GM19043 (cell line): ENCODE measurements around the gene UBE2J1.
A peak's percentile ranks its signal among the peaks of the same experiment; 100 is the strongest.

Experiments
- ATAC-seq: cut with Tn5 transposase; IDR thresholded peaks from one replicate; pipeline ENCODE4 v1.9.1; 2021; ENCODE audit warnings: low read depth; ENCODE audit not compliant: unreplicated experiment

The UBE2J1 gene

DNA sequence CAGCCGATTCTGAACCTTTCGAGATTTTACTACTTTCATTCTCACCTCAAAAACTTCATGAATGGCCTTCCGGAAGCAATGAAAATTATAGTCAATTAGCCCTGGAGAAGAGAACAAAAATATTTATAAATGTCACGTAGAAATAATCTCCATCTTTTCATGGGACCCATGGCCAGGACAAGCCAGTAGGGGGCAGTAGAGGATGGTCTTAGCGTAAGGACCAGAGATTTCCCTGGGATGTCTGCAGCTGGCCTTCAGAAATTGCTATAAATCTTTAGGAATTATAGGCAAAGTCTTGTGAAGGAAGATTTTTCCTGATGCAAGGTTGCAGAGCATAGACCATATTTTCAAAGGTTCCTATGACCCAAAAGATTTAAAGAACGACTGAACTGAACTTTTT, 15.6 kb upstream of the UBE2J1 start:
- ATAC-seq, result no peak

DNA sequence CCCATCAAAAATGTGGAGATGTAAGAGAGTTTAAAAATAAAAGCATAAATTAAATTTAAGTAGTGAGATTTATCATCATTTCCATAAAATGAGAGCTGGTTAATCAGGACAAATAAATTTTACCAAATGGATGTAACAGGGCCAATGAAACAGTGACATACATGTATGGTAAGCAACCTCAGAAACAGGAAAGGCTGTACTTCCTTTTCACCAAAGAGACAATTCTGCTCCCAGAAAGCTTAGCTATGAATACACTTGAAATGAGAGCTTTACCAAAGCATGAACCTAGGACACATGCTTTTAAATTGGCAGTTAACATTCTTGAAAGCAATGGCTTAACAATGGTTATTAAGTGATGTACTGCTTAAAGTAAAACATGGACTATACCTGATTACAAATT, 12.1 kb upstream of the UBE2J1 start:
- ATAC-seq, result no peak

DNA sequence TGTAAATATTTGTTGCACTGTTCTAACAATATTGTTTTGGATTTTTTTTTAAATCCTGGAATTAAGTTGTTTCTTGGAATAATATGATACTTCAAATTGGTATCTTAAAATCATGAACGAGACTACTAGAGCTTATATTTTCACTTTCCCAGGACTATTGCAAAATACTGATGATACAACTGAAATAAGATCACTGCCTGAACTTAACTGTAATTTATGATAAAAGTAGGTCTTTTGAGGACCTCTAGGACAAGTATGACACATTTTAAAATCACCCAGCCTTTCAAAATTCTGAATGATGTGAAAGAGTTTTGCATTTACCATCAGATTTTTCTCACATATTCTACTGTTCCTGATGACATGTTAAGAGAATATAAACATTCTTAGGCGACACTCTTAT, 8.6 kb upstream of the UBE2J1 start:
- no peak for ATAC-seq

DNA sequence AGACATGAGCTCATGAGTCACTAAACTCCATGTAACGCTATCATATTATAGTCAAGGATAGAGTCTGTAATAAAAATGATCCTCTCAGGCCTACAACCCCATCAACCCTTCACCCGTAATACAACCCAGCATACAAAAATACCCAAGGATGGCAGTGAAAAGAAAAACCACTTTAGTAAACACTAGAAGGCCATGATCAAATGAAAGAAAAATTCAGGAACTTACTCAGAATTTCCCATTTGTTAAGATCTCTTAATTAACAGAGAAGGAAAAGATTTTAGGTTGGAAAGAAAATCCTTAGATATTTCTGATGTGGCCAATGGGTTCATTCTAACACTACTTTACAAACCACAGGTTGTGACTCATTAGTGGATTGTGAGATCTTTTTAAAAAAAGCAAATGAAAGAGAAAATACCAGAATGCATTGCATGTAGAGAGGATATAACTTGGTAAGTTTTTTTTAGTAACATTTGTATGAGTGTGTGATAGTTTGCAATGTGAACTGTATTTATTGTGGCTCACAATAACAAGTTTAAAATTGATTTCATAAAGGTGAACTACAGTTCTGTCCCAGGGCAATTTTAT, 8.0 kb upstream of the UBE2J1 start:
- peak; percentile 39 for ATAC-seq

DNA sequence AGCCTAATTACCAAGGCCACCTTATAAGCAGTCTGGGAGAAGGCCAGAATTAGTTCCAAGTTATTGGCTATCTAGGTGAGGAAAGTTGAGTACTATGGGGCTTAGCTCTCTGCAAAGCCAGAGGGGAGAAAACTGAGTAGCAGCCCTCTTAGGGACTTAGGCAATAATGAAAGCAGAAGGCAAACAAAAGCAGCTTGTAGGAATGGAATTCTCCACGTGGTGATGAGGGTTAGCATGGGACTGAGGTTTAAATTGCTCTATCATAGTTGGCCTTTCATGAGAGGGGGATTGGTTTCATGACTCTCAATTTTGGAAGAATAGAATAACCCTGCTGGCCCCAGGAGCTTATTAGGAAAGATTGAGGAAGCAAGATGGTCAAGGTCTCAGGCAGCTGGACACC, 7.0 kb upstream of the UBE2J1 start:
- ATAC-seq, result no peak

DNA sequence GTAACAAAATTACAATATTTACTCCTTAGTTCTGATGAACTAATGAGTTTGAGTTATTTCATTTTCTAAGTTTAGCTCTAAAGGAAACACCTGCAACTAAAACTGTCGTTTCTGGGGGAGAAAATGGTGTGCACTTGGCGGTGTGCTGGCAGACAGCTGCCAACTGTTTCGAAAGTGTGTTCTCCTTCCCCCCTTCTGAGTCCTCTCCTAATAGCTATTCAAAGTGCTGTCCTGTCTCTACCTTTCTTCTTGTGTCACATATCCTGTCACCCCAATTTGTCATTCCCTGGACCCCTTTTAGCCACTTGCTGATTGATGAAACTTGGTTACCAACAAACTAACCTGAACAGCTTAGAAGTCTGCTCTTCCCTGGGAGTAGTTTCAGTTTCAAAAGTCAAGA, 4.9 kb upstream of the UBE2J1 start:
- peak; percentile 52 for ATAC-seq

DNA sequence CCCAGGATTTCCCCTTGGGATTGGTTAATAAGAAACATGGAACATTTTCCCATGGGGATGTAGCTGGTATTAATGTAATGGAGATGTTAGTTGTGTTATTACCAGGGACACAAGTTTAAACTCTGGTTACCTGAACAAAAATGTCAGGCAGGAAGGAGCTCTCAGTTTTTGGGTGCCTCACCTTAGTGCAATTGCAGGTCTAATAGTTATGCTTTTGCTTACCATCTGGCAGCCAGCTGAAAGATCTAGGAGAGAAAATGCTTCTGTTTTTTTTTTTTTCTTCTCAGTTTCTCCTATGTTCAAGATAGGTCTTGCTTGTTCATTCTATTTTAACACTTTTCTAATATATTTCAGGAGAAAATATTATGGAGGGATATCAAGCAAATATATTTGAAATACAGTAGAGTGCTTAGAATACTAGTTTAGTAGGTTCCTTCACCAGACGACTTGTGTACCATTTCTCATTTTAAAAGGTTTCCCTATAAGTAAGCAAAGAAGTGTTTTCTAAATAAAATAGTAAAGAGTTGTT, 4.2 kb upstream of the UBE2J1 start:
- no peak for ATAC-seq

DNA sequence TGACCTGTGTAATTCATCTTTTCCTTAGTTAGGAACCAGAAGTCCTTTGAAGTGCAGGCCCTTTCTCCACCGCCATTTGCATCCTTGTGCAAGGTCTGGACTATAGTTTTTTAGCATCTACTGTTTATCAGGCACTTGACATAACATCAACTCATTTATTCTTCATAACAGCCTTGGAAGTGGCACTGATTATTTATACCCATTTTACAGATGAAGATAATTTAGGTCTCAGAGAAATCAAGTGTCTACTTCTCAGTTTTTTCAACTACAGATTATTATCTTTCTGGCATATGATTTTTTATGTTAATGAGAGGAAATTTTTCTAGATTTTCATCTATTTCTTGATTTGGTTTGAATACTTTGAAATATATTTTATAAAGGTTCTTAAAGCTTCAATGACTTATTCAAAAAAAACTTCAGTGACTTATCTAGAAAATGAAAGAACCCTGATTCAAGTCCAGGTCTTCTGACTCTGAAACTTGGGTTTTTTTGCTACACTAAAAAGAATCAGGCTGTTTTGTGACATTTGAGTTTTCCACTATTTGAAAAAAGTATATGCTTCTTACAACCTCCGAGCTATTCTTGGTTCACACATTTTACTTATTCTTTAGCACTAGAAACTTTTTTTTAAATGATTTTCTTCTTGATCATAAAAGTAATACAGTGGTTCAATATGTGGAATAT, 3.1 kb upstream of the UBE2J1 start:
- no peak for ATAC-seq

DNA sequence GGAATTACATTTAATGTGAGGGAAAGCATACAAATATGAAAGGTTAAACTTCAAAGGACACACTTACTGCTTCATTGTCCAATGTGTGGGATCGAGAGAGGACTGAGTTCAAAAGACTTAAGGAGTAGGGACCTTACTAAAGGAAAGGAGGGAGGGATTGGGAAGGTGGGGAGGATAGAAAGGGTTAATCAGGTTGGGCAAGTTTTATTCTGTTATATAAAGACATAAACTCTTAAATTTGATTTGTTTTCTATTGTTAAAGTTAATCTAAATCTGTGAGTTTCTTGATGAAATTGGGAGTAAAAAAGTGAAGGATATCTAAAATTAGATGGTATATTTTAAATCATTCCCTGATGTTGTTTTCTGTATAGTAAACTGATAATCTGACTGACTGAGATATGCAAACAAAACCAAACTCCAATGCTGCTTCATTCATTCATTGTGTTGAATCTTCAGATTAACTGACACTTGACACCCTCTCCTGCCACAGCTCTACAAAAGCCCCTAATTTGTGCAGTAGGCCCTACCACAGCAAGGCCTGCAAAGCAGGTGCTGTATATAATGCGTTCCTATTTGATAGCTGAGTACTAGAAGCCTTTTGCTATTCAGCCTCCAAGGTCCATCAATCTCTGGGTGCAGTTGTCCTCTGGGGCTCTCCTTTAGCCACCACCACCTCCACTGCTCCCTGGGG, 1.3 kb upstream of the UBE2J1 start:
- ATAC-seq, result no peak

DNA sequence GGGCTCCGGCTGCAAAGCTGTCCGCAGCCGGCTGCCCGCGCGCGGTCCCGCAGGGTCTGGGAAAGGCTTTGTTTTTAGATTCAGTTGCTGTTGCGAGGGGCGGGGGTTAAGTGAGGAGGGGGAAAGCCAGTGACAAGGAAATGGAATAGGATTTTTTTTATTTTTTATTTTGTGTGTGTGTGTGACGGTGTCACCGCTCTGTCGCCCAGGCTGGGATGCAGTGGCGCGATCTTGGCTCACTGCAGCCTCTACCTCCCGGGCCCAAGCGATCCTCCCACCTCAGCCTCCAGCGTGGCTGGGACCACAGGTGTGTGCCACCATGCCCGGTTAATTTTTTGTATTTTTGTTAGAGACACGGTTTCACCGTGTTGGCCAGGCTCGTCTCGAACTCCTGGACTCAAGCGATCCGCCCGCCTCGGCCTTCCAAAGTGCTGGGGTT, 615 bp upstream of the UBE2J1 start:
- no peak for ATAC-seq

DNA sequence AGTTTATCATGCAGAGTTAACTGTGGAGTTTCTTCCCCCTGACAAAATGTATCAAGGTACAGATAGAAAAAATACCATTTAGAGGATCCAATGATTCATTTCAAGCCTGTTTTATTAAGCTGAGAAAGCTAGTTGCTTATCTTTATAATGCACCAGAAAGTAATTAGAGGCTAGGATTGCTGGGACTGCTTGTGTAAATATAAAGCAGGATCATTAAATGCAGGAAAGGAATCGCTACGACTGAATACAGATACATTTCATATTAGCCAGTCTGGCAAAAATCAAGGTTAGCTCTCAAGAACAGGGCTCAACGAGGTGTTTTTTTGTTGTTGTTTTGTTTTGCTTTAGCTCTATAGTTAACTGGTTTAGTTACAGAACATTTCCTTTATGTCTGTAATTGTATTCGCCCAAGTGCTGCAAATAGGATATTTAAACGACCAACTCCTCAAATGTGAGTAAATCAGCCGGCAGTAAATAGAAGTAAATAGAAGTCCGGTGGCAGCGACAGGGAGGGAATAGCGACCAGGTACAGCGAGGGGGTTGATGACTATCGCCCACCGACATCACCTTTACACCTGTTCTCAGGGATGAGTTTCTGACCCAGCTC, 748 bp downstream of the UBE2J1 start:
- no peak for ATAC-seq

DNA sequence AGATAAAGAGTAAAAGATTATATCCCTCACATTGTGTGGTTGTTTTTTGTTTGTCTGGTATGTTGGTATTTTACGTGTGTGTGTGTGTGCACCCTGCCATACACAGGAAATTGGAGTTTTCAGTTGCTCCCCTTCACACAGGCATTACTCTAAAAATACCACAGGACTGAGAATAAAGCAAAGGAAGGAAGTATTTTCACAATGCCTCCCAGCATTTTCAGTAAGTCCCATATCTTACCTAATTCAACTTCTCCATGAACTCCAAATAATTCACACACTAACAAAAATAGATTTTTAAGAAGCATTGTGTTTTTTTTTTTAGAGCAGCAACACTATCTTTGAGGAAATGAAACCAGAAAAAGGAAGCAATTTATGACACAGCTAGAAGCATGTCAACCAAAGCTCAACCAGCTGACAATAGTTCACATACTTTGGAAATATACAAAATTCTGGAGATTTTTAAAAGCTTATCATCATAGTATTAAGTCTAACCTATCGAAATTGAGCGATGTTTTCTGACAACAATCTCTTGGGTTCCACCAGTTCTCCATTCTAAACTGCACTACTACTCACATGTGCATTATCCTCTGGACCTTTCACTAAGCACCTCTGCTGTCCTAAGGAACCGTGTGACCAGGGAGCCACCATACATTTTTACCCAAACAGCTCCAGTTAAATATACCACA, 2.1 kb downstream of the UBE2J1 start:
- peak; percentile 47 for ATAC-seq

DNA sequence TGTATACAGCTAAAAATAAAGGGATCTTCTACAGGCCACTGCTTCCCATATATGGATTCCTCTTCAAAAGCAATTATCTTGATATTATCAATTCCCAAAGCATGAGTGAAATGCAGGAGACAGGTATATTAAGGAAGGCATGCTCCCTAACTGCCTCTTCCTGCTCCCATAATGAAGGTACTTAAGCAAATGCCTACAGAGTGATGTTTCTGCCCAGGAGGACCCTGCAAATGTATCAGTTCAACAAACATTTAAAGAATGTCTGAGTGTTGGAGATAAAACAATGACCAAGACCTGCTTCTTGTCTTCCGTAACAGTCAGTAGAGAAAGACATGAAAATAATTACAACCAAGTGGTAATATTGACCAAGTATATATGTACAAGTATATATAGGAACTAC, 4.2 kb downstream of the UBE2J1 start:
- no peak for ATAC-seq

DNA sequence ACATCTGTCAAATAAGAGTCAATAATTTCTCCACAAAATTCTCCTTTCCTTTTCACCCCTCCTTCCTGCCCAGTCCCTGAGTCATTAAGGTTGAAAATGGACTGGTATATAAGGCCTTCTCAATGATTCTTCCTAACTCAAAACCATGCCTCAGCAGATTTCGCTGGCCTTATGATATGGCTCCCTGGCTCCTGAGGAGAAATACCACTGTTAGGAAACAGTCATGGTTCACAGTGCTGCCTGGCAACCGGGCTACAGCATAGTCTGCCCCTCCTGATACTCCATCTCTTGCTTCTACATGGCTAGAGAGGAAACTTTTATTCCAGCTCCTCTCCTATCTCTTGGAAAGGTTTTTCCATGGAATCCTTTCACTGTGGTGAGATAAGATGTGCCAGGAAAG, 4.7 kb downstream of the UBE2J1 start:
- ATAC-seq, result no peak

DNA sequence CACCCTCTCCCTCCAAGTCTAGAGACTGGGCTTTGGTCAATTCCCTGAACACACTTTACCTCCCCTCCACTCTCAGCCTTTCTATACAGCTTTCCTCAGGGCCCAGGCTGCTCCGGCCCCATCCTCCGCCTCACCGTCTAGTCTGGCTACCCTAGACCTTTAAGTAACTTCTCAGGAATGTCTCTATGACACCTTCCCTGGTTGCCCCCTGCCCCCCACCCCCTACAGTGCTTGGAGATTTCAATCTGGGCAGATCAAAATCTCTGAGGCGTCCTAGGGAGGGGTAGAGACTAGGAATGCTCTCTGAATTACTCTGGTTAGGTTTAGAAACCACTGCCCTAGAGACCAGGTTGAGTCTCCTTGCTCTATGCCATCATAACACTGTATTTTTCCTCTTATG, 6.1 kb downstream of the UBE2J1 start:
- ATAC-seq, result no peak

DNA sequence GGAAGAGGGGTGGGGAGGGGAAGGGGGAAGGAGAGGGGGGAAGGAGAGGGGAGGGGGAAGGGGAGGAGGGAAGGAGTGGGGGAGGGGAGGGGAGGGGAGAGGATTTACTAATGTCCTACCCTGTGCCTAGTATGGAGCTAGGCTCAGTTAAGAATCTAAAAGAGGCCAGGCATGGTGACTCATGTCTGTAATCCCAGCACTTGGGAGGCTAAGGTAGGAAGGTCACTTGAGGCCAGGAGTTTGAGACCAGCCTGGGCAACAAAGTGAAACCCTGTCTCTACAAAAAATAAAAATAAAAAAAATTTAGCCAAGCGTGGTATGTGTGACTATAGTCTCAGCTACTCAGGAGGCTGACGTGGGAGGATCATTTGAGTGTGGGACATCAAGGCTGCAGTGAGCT, 13.0 kb downstream of the UBE2J1 start:
- no peak for ATAC-seq

DNA sequence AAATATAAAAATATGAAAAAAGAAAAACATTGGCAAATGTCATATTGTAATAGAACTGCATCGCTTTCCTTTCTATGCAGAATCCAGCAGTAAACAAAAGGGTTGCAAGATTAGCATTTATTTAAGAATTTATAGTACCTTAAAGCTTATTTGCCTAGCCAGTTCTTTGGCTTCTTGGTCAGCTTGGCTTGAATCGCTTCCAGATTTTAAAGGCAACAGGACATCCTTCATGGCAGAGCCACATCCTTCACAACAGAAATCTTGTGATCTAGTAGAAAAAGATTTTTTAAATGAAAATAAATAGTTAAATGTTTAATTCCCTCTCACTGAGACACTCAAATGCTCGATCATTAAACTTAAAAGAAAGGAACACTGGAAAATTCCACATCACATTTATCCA, 17.4 kb downstream of the UBE2J1 start:
- no peak for ATAC-seq

DNA sequence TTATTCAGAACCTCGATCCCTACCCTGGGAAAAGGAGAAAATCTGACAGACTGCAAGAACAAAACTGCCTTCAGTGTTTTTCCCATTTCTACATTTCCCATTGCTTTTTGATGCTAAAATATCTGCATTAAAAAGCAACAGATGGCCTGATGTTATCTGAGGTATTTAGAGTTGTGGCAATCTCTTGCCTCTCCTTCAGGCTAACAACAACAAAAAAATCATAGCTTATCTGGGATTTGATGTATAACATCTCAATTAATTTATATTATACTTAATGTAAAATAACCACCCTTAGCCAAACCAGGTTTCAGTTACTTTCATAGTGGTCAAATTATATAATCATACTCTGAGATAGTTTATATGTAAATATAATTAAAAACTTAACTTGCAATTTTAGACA, 21.6 kb downstream of the UBE2J1 start:
- no peak for ATAC-seq

DNA sequence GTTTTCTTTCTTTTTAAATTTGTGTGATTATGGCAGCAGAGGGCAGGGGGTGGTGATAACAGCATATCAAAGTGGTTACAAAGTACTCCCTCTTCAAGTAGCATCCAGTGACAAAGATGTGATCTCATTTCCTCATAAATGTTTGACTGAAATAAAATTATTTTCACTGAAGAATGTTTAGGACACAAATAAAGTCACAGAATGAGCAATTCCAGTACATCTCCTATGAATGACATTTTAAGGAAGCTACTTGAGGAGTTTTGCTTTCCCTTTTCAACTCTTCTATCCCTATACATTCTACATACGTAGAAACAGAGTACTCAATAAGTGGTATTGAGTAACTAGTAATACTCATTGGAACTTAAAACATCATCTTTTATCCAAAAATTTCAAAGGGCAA, 23.5 kb downstream of the UBE2J1 start:
- ATAC-seq, result no peak

DNA sequence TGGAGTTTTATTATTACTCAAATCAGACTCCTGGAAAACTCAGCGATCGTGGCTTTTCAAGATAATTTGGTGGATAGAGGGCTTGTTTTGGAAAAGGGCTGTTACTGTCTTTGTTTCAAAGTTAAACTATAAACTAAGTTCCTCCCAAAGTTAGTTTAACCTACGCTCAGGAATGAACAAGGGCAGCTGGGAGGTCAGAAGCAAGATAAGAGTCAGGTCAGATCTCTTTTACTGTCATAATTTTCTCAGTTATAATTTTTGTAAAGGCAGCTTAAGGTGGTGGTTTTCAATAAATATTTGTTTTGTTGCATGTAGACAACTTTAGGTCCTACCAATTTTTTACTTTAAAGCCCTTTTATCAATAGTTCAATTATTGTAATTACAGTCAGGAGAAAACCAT, 28.2 kb downstream of the UBE2J1 start:
- no peak for ATAC-seq

DNA sequence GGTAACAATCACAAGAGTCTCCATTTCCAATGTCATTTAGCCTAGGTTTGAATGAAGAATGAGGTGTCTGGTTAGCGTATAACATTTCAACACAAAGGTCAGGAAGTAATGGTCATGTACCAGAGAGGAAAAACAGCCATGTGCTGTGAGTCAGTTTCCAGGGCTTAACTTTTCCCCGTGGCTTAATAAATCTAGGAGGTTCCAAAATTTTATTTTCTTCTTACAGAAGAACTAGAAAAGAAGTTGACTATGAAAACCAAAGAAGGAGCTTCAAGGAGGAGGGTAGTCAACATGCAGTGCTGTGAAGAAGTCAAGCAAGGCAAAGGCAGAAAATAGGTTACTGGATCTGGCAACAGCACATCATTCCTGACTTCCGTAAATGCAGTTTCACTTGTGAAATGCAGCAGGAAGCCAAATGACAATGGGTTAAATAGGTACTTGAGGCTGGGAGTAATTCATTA, 29.0 kb downstream of the UBE2J1 start:
- ATAC-seq, result no peak
